ENCODE data around the gene WDFY2. TPM values are rescaled to one million over a fixed set of nuclear protein-coding genes. Genes with fewer than 3 reads are reported as not detected.

The WDFY2 gene
- total RNA-seq, 4 donors from 2014 or later: 17.6 to 36.4 (median 22.0) TPM

- TF ChIP-seq CTCF (IDR thresholded peaks at IDR 0.05; ENCODE audit: low read depth): no peak
Measured at GRCh38 chr13:51758691-51759090, 174.4 kb downstream of the WDFY2 start.

DNA sequence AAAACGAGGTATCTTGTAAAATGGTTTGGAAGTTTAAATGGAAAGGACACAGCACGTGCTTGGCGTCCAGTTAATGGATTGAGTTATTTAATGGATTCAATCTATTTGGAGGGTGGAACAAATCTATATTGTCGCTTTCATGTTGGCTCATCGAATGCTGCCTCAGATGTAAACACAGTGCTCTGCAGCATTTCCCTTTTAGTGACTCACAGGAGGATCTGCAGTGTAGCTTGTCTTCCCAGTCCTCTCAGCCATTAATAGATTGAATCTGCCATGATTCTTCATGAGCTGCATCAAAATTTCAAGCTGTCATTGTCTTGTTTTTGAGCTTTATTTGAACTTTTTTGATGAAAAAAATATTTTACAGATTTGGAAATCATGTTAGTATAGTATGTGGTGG lies 175.0 kb downstream of the WDFY2 start:
- no peak for TF ChIP-seq CTCF (IDR thresholded peaks at IDR 0.05; ENCODE audit: low read depth)

DNA sequence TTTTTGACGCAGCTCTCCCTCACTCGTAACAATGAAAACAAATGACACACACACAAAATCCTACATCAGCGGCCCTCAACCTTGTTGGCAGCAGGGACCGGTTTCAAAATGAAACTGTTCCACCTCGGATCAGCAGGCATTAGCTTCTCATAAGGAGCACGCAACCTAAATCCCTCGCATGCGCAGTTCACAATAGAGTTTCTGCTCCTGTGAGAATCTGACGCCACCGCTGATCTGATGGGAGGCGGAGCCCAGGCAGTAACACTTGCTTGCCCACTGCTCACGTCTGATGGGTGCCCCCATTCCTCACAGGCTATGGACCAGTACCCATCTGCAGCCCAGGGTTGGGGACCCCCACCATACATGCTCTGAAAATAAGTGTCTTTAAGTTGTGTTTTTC lies 176.3 kb downstream of the WDFY2 start:
- TF ChIP-seq CTCF (IDR thresholded peaks at IDR 0.05; ENCODE audit: low read depth): no peak

DNA sequence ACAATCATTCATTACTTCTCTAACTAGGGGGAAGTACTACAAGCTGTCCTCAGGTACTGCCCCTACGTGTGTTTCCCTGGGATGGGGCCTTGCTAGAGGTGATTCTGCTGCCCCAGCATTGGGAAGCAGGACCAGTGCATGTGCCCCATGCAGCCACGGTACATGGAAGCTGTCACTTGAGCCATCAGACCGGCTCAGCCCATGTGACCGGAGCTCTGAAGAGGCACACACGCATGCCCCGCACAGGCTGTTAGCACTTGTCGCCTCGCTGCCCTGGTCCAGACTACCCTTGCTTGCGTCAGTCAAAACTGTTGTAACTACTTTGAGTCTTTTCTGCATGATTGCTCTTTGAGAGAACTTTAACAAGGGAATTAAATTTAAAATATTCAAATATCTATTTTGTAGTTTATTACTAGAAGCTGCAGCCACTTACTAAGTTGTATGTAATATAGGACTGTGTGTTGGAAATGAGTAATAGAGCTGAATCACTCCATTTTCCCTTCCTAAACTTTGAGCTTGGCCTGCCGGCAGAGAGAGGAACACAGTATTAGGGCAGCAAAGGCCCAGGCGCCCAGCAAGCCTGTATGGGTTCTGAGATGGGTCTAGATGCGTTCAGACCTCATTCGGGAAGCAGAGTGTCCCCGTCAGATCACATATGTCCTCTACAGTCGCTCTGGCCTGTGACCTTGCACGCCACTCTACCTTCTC lies 177.5 kb downstream of the WDFY2 start:
- no peak for TF ChIP-seq CTCF (IDR thresholded peaks at IDR 0.05; ENCODE audit: low read depth)

GRCh38 chr13:51763486-51763885 lies 179.2 kb downstream of the WDFY2 start:
- TF ChIP-seq CTCF (IDR thresholded peaks at IDR 0.05; ENCODE audit: low read depth): no peak

DNA sequence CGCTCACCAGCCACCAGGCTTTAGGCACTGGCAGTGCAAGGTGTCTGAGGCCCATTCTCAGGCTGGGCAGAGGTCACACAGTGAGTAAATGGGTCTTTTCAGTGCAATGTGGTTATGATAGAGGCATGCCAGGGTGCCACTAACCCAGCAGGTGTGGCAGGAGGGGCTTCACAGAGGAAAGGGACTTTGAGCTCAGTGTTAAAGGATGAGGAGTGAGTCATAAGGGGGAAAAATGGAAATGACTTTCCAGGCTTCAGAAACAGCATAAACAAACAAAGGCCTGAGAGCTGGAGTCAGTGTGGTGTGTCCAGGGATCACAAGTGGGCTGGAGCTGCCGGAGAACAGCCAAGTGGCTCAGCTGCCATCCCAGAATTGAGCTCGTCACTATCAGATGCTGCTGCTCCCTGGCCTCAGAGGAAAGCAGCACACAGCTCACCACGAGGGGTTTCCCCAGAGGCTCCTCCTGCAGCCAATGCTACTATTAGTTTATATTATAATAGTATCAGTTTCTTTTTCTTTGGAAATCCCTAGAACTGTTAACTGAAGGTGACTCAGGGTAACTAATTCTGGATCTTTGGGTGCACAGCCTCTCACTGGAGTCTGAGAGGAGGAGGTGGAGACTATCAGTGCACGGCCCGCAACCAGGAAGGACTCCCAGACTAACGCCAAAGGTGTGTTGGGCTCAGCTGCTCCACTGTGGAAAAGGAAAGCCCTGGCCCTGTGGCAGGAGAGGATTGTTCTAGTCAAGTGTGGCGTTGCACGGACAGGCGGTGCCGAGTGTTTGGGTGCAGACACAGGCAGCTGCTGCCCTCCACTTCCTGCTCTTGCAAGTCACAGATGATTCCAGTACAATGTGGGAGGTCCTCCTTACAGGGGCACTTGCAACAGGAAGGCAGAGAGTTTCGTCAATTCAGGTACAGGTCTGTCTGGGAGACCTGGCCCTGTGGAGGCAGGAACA lies 180.2 kb downstream of the WDFY2 start:
- no peak for TF ChIP-seq CTCF (IDR thresholded peaks at IDR 0.05; ENCODE audit: low read depth)

- TF ChIP-seq CTCF (IDR thresholded peaks at IDR 0.05; ENCODE audit: low read depth): no peak
Measured at GRCh38 chr13:51765142-51765515, 180.9 kb downstream of the WDFY2 start.

Data from subcutaneous adipose tissue (tissue), 4 donors.